ENCODE measurements around the gene SLC7A10. TPM values are rescaled to one million over a fixed set of nuclear protein-coding genes. Genes with fewer than 3 reads are reported as not detected.

Gene SLC7A10
- polyA plus RNA-seq, 1 of the 3 experiments (the other 2 are of a cell fraction) = 0.02 TPM

GRCh38 chr19:33175886-33176669 lies 49.6 kb downstream of the SLC7A10 start:
- POLR2A ChIA-PET = interaction anchor here (1.1 to 3.0 kb wide), 9 partner anchors 8 to 495 kb away, joined by 3 to 21 read pairs (median 4); no protein-coding TSS in a partner anchor
- peak; percentile 75 for DNase-seq
- Histone ChIP-seq H3K9ac (peak overlapping the region; percentile 80), H3K4me3 (ENCODE audit: low read depth in 2 of 2, low read length in 1 of 2) (peak overlapping the region; percentile 80 to 81), H3K4me2 (peak overlapping the region; percentile 84), H3F3A (replicated peaks; ENCODE audit: insufficient read depth) (peaks cover 22% of the 10 kb centered on the region), H3K27ac (ENCODE audit: low read depth in 2 of 2, low read length in 1 of 2) (peak overlapping the region; percentile 83 to 93), H3K27me3 (ENCODE audit: insufficient read depth) (no peaks in the 10 kb centered on the region), H4K20me1 (ENCODE audit: insufficient read depth) (no peaks in the 10 kb centered on the region), H3K4me1 (ENCODE audit: control insufficient read depth in 1 of 2, insufficient read depth in 2 of 2, low read depth in 1 of 2, low read length in 1 of 2) (peaks cover 0 to 19% of the 10 kb centered on the region in 2 experiments; a peak in 2 of 4 replicates), H3K9me2 (no peaks in the 10 kb centered on the region), H3K79me2 (ENCODE audit: insufficient read depth) (peaks cover 12% of the 10 kb centered on the region; the same call in 1 of the 2 replicates), H3K36me3 (replicated peaks in 1 of 2; ENCODE audit: control insufficient read depth in 1 of 2, insufficient read depth in 2 of 2, low read length in 1 of 2) (no peaks in the 10 kb centered on the region), H3K9me3 (no peaks in the 10 kb centered on the region), H2AFZ (ENCODE audit: low read depth) (peak overlapping the region; percentile 72; the same call in 1 of the 2 replicates)
- 23% methylated on average over 16 of the region's 25 CpGs for WGBS (ENCODE audit: low lambda C conversion rate)
- CTCF ChIA-PET = interaction anchor here (0.6 to 4.4 kb wide), 25 partner anchors 8 to 920 kb away, joined by 3 to 27 read pairs (median 4); no protein-coding TSS in a partner anchor
- 0 out of 2 replicates have a peak, but pooled peaks have one; percentile 27 for TF ChIP-seq YY1 (IDR thresholded peaks at IDR 0.05; ENCODE audit: low read depth)
- TF ChIP-seq EZH2phosphoT487 (IDR thresholded peaks at IDR 0.05; ENCODE audit: borderline replicate concordance, low read depth) = no peak

- CTCF ChIA-PET = interaction anchor here (0.7 to 4.4 kb wide), 10 partner anchors 9 to 921 kb away, joined by 3 to 27 read pairs (median 6); no protein-coding TSS in a partner anchor
- Histone ChIP-seq H3K9ac (no peak overlapping the region), H3K9me3 (no peaks in the 10 kb centered on the region), H4K20me1 (ENCODE audit: insufficient read depth) (no peaks in the 10 kb centered on the region), H3K4me3 (ENCODE audit: low read depth in 2 of 2, low read length in 1 of 2) (peak overlapping the region; percentile 80 to 81; a peak in 3 of 4 replicates), H3K4me2 (peak overlapping the region; percentile 84; the same call in 1 of the 2 replicates), H3K4me1 (ENCODE audit: control insufficient read depth in 1 of 2, insufficient read depth in 2 of 2, low read depth in 1 of 2, low read length in 1 of 2) (peaks cover 0 to 19% of the 10 kb centered on the region in 2 experiments; a peak in 2 of 4 replicates), H3K27me3 (ENCODE audit: insufficient read depth) (no peaks in the 10 kb centered on the region), H3K79me2 (ENCODE audit: insufficient read depth) (peaks cover 12% of the 10 kb centered on the region; the same call in 1 of the 2 replicates), H3F3A (replicated peaks; ENCODE audit: insufficient read depth) (peaks cover 23% of the 10 kb centered on the region), H3K36me3 (replicated peaks in 1 of 2; ENCODE audit: control insufficient read depth in 1 of 2, insufficient read depth in 2 of 2, low read length in 1 of 2) (no peaks in the 10 kb centered on the region), H2AFZ (ENCODE audit: low read depth) (no peak overlapping the region), H3K27ac (ENCODE audit: low read depth in 2 of 2, low read length in 1 of 2) (peak overlapping the region in 1 of 2 experiments; percentile 93; a peak in 1 of 4 replicates), H3K9me2 (no peaks in the 10 kb centered on the region)
- TF ChIP-seq MEF2A (IDR thresholded peaks at IDR 0.05; ENCODE audit: borderline replicate concordance, low read depth) (no peak), USF1 (IDR thresholded peaks at IDR 0.05; ENCODE audit: borderline replicate concordance, low read depth) (no peak), CHD2 (IDR thresholded peaks at IDR 0.05; ENCODE audit: low read length, partially characterized antibody) (no peak)
- POLR2A ChIA-PET = interaction anchor here (1.4 to 3.0 kb wide), 2 partner anchors 9 to 50 kb away, joined by 6 to 21 read pairs; no protein-coding TSS in a partner anchor
- DNase-seq = no peak
- 94% methylated on average over 10 of the region's 10 CpGs for WGBS (ENCODE audit: low lambda C conversion rate)
These were observed 50.4 kb downstream of the SLC7A10 start for GRCh38 chr19:33175156-33175782.

- Histone ChIP-seq H3K4me2 (no peak overlapping the region), H3K9me3 (no peaks in the 10 kb centered on the region), H3K9ac (no peak overlapping the region), H3K9me2 (no peaks in the 10 kb centered on the region), H3K27me3 (ENCODE audit: insufficient read depth) (no peaks in the 10 kb centered on the region), H4K20me1 (ENCODE audit: insufficient read depth) (no peaks in the 10 kb centered on the region), H3K79me2 (ENCODE audit: insufficient read depth) (peaks cover 12% of the 10 kb centered on the region; the same call in 1 of the 2 replicates), H3K36me3 (replicated peaks in 1 of 2; ENCODE audit: control insufficient read depth in 1 of 2, insufficient read depth in 2 of 2, low read length in 1 of 2) (no peaks in the 10 kb centered on the region), H3K27ac (ENCODE audit: low read depth in 2 of 2, low read length in 1 of 2) (no peak overlapping the region), H3K4me1 (ENCODE audit: control insufficient read depth in 1 of 2, insufficient read depth in 2 of 2, low read depth in 1 of 2, low read length in 1 of 2) (peaks cover 0 to 19% of the 10 kb centered on the region in 2 experiments; a peak in 2 of 4 replicates), H3K4me3 (ENCODE audit: low read depth in 2 of 2, low read length in 1 of 2) (no peak overlapping the region), H3F3A (replicated peaks; ENCODE audit: insufficient read depth) (peaks cover 23% of the 10 kb centered on the region), H2AFZ (ENCODE audit: low read depth) (no peak overlapping the region)
- DNase-seq = no peak
- ChIA-PET CTCF (interaction anchor here (0.7 to 6.1 kb wide), 4 partner anchors 10 to 49 kb away, joined by 3 to 27 read pairs (median 14); no protein-coding TSS in a partner anchor), POLR2A (no interaction called here)
- 92% methylated on average over 3 of the region's 5 CpGs for WGBS (ENCODE audit: low lambda C conversion rate)
- TF ChIP-seq GATA2 (CRISPR knock-in tag; IDR thresholded peaks at IDR 0.05) (no peak), SIN3A (IDR thresholded peaks at IDR 0.05; ENCODE audit: borderline replicate concordance, low read depth, low read length) (no peak), ZBTB33 (IDR thresholded peaks at IDR 0.05; ENCODE audit: borderline replicate concordance, low read depth) (no peak), FOXJ3 (CRISPR knock-in tag; IDR thresholded peaks at IDR 0.05) (no peak), EZH2phosphoT487 (IDR thresholded peaks at IDR 0.05; ENCODE audit: borderline replicate concordance, low read depth) (no peak), MXI1 (IDR thresholded peaks at IDR 0.05; ENCODE audit: low read depth, low read length) (no peak), FOSL2 (IDR thresholded peaks at IDR 0.05; ENCODE audit: borderline replicate concordance, low read depth) (no peak), ELF1 (IDR thresholded peaks at IDR 0.05) (no peak)
These were observed 51.5 kb downstream of the SLC7A10 start for GRCh38 chr19:33174186-33174585.

Data from SK-N-SH (cell line).